Lower lobe of right lung (tissue), 2 donors: ENCODE measurements around the gene ATXN7. TPM values are rescaled to one million over a fixed set of nuclear protein-coding genes. Genes with fewer than 3 reads are reported as not detected.

Source experiments
- ATAC-seq, 2 donors: fragments of 200-7000 bp; cut with Tn5 transposase; one replicate each; pipeline ENCODE4 v1.9.1; 2020 to 2022; ENCODE audit warnings: mild to moderate bottlenecking in 2 of 2, moderate library complexity in 2 of 2
- DNase-seq: peaks from one replicate; pipeline ENCODE4 v3.0.0-alpha.2; 2020
- H3K27ac ChIP-seq: fragments of 200-600 bp; one replicate; pipeline ENCODE4 v1.8.0; 2022
- H3K27me3 ChIP-seq: fragments of 200-600 bp; one replicate; pipeline ENCODE4 v1.8.0; 2022; ENCODE audit warnings: low read depth
- H3K36me3 ChIP-seq: fragments of 200-600 bp; one replicate; pipeline ENCODE4 v1.8.0; 2022; ENCODE audit warnings: mild to moderate bottlenecking
- H3K4me1 ChIP-seq: fragments of 200-600 bp; one replicate; pipeline ENCODE4 v1.8.0; 2022
- H3K4me3 ChIP-seq: fragments of 200-600 bp; one replicate; pipeline ENCODE4 v1.8.0; 2022; ENCODE audit warnings: mild to moderate bottlenecking
- H3K9me3 ChIP-seq: fragments of 200-600 bp; one replicate; pipeline ENCODE4 v1.8.0; 2022
- CTCF ChIP-seq: fragments of 200-600 bp; IDR thresholded peaks from one replicate; pipeline ENCODE4 v1.8.0; 2022; ENCODE audit warnings: antibody characterized with exemption, mild to moderate bottlenecking
- intact Hi-C: fragments of 100-400 bp; cut with DNase I; formaldehyde crosslinking; loops from one replicate; pipeline ENCODE4 v1.11.0; 2022
- total RNA-seq: library from RNA; stranded (reverse); fragmentation: NEBNext Ultra II Directional; extraction: Animal tissue kit (Norgen Biotek cat#: 25700); gene quantifications from one replicate; pipeline ENCODE4 v1.2.1, GENCODE V29; 2021
- donor health status: DM: no; HTN: yes; CAD: no; lungs with severe emphysema.

ATXN7 gene
- total RNA-seq, 1 donor from 2014 or later: 37.3 TPM

GRCh38 chr3:63911509-63911872, 47.8 kb downstream of the ATXN7 start:
- ATAC-seq: no peak
- intact Hi-C loops: no loop called here

GRCh38 chr3:63911873-63912767, 48.5 kb downstream of the ATXN7 start, which contains the start of gene SCAANT1:
TSS of gene SCAANT1 (minus strand) at chr3:63912383.
- peak; percentile 91 to 94 for ATAC-seq

More at GRCh38 chr3:63911509-63911872, 47.8 kb downstream of the ATXN7 start:
- H3K9me3 ChIP-seq: no peaks in the 10 kb centered on the region
- no peak for DNase-seq
- H3K4me3 ChIP-seq: peak overlapping the region; percentile 71
- peaks cover 34% of the 10 kb centered on the region for H3K4me1 ChIP-seq
- H3K27ac ChIP-seq: peak overlapping the region; percentile 97
- H3K27me3 ChIP-seq: no peaks in the 10 kb centered on the region
- TF ChIP-seq CTCF: no peak
- peaks cover 11% of the 10 kb centered on the region for H3K36me3 ChIP-seq

GRCh38 chr3:63912768-63913588, 49.3 kb downstream of the ATXN7 start:
- peak overlapping the region; percentile 71 for H3K4me3 ChIP-seq
- peak; percentile 82 for DNase-seq
- no peak for TF ChIP-seq CTCF
- H3K9me3 ChIP-seq: no peaks in the 10 kb centered on the region
- peak overlapping the region; percentile 97 for H3K27ac ChIP-seq
- intact Hi-C loops: no loop called here
- no peaks in the 10 kb centered on the region for H3K27me3 ChIP-seq
- peaks cover 34% of the 10 kb centered on the region for H3K4me1 ChIP-seq
- ATAC-seq: peak; percentile 73 to 79
- H3K36me3 ChIP-seq: peaks cover 24% of the 10 kb centered on the region

More at GRCh38 chr3:63911873-63912767, 48.5 kb downstream of the ATXN7 start, which contains the start of gene SCAANT1:
- TF ChIP-seq CTCF: no peak
- peak within 1 kb of the TSS; percentile 97 for H3K27ac ChIP-seq
- peak; percentile 94 for DNase-seq
- peaks cover 34% of the 10 kb centered on the region for H3K4me1 ChIP-seq
- H3K27me3 ChIP-seq: no peaks in the 10 kb centered on the region
- intact Hi-C loops: no loop called here
- H3K36me3 ChIP-seq: peaks cover 17% of the 10 kb centered on the region
- no peaks in the 10 kb centered on the region for H3K9me3 ChIP-seq
- peak within 1 kb of the TSS; percentile 71 for H3K4me3 ChIP-seq

- intact Hi-C loops: no loop called here
Observed at GRCh38 chr3:63914312-63914711, 50.6 kb downstream of the ATXN7 start.

More at GRCh38 chr3:63914312-63914711, 50.6 kb downstream of the ATXN7 start:
- Histone ChIP-seq H3K9me3 (no peaks in the 10 kb centered on the region), H3K4me1 (peaks cover 33% of the 10 kb centered on the region), H3K36me3 (peaks cover 25% of the 10 kb centered on the region), H3K27me3 (no peaks in the 10 kb centered on the region), H3K4me3 (peak overlapping the region; percentile 71), H3K27ac (peak overlapping the region; percentile 97)
- DNase-seq (no peak), ATAC-seq (peak in 1 of 2 donors; percentile 16)
- TF ChIP-seq CTCF: no peak
